Glomerular endothelial cell (primary cell): Measurements from ENCODE around the gene UBA52. TPM values are rescaled to one million over a fixed set of nuclear protein-coding genes. Genes with fewer than 3 reads are reported as not detected.

Experiments used
- DNase-seq: peaks from one replicate; pipeline ENCODE4 v3.0.0-alpha.2; 2011; ENCODE audit warnings: low read depth, low spot score; ENCODE audit errors: extremely low read depth
- total RNA-seq: library from RNA; depleted of rRNA; stranded (reverse); fragments of >200 nt; gene quantifications from 2 replicates; pipeline ENCODE4 v1.2.3, GENCODE V29; 2015

UBA52 gene
- total RNA-seq, 1 donor from 2014 or later = 730 TPM

DNA sequence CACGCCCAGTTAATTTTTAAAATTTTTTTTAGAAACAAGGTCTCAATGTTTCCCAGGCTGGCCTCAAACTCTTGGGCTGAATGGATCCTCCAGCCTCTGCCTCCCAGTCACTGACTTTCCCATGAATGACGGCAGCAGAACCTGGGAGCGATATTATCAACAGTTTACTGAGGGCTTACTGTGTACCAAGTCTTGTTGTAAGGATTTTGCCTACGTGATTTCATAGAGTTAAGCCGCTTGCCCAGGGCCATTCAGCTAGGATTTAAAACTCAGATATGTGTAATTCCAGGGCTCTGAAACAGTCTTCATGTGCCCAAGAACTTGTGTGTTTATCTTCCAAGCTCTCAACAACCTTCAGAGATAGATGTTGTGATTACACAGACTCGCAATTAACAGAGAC, 20.0 kb upstream of the UBA52 start:
- DNase-seq = no peak

- peak; percentile 98 for DNase-seq
Measured at GRCh38 chr19:18557411-18558201, 14.1 kb upstream of the UBA52 start, which contains the start of gene KXD1. Gene KXD1 (plus strand): TSS chr19:18557870. CDS start chr19:18562057, 4,187 bp downstream.

- DNase-seq = no peak
Measured at GRCh38 chr19:18558202-18558555, 13.5 kb upstream of the UBA52 start.

- DNase-seq = no peak
Measured at GRCh38 chr19:18558604-18559003, 13.1 kb upstream of the UBA52 start.

GRCh38 chr19:18559685-18560084, 12.0 kb upstream of the UBA52 start:
- no peak for DNase-seq

DNA sequence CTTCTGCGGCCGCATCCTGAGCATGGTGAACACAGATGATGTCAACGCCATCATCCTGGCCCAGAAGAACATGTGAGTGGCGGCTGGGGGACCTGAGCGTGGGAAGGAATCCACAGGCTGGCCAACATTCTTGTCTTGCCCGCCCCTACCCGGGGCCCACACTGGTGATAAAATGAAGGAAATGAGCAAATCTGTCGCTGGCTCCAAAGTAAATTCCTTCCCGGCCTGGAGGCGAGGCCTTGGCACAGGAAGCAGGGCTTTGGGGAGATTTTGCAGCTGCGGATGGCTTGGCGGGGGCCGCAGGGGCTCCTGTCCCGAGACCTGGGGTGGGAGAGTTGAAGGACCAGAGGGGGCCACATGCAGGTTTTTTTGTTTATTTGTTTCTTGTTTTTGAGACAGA, 9.6 kb upstream of the UBA52 start:
- no peak for DNase-seq

DNA sequence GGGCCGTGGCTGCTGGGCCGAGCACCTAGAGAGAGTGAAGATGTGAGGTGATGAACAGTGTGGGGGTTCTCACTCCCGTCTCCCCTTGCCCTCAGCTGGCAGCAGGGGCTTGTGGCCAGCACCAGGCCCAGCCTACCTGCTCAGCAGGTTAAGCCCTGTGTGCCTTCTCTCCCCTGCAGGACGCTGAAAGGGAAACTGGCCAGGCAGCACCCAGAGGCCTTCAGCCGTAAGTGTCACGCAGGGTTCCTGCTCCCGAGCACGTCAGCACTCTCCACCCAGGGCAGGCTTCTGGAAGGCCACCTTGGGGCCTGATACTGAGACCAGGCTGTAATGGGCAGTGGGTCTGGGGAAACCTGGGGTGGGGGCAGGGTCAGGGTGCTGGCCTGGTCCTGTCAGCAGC, 4.7 kb upstream of the UBA52 start:
- DNase-seq = no peak

GRCh38 chr19:18568367-18568766, 3.3 kb upstream of the UBA52 start:
- no peak for DNase-seq

DNA sequence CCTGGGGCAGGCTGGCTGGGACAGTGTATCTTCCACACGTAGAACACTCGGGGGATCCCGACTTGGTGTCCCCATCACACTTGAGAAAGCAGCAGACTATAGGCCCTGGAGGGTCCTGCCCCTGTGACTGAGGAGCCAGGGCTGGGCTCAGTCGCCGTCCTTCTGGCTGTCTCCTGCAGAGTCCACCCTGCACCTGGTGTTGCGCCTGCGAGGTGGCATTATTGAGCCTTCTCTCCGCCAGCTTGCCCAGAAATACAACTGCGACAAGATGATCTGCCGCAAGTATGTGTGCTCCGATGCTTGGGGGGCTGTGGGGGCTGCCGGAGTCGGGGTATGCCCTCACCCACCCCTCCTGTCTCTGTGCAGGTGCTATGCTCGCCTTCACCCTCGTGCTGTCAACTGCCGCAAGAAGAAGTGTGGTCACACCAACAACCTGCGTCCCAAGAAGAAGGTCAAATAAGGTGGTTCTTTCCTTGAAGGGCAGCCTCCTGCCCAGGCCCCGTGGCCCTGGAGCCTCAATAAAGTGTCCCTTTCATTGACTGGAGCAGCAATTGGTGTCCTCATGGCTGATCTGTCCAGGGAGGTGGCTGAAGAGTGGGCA, 3.1 kb downstream of the UBA52 start:
- no peak for DNase-seq

DNA sequence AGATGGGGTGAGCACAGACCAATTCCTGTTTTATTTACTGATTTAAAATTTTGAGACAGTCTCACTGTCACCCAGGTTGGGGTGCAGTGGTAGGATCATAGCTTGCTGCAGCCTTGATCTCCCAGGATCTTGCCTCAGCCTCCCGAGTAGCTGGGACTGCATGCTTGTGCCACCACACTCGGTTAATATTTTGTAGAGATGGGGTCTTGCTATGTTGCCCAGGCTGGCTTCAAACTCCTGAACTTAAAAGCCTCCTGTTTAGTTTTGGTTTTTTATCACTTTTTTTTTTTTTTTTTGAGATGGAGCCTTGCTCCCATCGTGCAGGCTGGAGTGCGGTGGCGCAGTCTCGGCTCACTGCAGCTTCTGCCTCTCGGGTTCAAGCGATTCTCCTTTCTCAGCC, 4.7 kb downstream of the UBA52 start:
- DNase-seq = no peak

DNA sequence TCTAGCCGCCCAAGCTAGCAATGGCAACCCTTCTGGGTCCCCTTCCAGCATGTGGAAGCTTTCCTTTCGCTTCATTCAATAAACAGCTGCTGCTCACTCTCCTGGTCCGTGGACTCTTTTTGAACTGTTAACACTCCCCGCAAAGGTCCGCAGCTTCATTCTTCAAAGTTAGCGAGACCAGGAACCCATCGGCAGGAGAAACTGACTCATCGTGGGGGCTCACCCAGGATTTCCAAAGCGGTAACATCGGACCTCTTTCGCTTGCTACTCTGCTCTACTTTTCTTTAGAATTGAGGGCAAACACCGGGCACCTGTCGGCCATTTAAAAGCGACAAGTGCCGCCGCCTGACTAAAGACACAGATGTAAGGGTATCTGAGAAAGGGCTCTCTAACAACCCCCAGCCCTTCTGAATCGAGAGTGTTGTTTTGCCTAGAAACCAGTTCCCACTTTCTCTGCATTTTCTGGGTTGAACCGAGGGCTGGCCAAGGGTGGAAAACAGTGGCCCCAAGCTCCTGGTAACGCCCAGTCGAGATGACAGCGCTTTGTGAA, 5.8 kb downstream of the UBA52 start:
- no peak for DNase-seq

DNA sequence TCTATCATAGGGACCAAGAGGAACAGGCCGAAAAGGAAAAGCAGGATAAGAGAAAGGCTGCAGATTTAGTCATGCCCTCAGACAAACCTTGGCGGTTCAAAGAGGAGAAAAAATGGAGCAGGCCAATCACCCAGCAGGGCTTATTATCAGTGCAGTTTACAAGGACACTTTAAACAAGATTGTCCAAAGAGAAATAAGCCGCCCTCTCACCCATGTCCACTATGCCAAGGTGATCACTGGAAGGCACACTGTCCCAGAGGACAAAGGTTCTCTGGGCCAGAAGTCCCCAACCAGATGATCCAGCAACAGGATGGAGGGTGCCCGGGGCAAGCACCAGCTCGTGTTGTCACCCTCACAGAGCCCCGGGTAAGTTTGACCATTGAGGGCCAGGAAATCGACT, 8.7 kb downstream of the UBA52 start:
- DNase-seq = no peak

GRCh38 chr19:18586306-18586705, 14.6 kb downstream of the UBA52 start:
- no peak for DNase-seq

- DNase-seq = no peak
Measured at GRCh38 chr19:18587561-18587960, 15.9 kb downstream of the UBA52 start.

- no peak for DNase-seq
Measured at GRCh38 chr19:18587962-18588610, 16.4 kb downstream of the UBA52 start.

DNA sequence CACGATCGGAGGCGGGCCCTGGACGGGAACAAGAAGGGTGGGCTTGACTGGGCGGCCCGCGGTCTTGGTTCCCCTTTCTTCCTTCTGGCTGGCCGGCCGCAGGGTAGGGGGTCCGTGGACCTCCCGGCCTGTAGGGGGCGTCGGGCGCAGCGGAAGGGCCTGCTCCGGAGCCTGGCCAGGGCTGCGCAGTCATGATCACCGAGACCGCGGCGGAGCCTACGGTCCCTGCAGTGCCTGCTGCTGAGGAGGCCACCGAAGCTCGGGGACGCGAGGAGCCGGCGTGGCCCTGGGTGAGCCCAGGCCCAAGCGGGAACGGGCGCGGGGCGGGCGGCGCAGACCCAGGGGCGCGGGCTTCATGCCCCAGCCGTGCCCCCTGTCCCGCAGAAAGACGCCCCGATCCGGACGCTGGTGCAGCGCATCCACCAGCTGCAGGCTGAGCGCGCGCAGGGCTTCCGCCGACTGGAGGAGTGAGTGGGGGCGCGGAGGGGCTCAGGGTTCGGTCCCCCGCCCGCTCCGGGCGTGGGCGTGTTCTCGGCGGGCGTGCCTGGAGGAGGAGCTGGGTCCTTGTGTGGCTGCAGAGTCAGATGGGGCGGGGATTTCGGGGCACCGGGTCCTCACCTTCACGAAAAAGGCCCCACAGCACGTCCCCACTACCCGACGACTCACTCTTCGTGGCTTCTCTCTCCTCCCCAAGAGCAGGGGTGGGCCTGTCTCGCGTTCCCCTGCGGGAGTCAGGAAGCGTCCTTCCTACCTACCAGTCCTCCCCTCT, 17.1 kb downstream of the UBA52 start, which contains the start of gene REX1BD:
REX1BD (plus strand) TSS at position 188 of the 769 bp plus-strand sequence; CDS start at position 192, 4 bp downstream.
- DNase-seq = no peak

DNA sequence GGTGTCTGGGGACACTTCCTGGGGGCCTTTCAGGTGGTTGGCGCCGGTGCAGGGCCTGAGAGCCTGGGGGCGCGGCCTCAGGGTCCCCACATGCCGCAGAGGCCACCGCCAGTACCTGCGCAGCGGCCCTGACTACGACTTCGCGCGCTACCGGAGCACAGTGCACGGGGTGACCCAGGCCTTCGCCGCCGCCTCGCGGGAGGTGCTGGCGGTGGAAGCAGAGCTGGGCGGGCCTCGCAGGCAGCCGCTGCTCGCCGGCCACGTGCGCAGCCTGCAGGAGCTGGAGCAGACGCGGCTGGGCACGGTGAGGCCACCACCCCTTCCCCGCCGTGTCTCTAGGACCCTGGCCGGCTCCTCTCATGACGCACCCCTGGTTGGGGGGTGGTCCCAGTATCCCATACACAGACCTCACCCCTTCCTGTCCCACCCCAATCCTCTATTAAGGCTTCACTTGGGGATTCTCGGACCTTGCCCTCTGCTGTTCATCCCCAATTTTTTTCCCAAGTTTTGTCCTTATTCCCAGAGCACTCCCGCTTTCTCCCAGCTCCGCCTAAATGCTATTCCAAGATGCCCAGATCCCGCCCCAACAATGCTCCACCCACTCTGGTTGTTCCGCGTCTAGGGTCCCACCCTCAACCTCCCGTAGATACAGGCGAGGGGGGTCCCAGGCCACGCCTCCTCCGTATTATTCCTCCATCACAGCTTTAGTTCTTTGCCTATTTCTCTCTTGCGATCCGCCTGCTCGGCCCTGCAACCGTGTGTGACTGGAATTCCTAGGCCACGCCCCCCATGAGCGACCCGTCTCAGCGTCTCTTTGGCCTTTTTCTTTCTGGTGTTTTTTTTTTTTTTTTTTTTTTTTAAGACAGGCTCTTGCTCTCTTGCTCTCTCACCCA, 18.0 kb downstream of the UBA52 start:
- no peak for DNase-seq

- DNase-seq = no peak
Measured at GRCh38 chr19:18590273-18591272, 18.9 kb downstream of the UBA52 start.
